ENCODE data around the gene XG.
"Not testable (repeated sequence)": the region's sequence is repeated elsewhere in the genome, so short reads cannot be mapped to it uniquely, and the experiment has no call there.

DNA sequence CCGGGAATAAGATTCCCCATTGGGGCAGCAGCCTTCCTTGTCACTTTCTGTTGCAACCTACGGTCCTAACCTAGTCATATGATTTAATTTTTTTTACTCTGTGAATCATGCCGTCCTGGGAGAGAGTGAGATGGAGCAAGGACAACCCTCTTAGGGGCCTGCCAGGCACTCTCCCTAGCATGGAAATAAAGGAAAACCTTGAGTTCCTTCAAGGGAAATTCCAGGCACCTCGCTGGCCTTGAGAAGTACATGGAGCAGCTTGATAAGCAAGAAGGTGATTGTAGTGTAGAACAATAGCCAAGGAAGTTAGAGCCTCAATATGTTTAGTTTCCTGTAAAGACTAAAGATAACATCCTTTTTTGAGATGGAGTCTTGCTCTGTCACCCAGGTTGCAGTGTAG is 10.8 kb downstream of the XG start:
- TF ChIP-seq ZNF565 (CRISPR knock-in tag; conservative IDR thresholded peaks at IDR 0.05; ENCODE audit: low read depth); ZNF8 (CRISPR knock-in tag; IDR thresholded peaks at IDR 0.05): not testable (repeated sequence)

All from SK-N-SH treated with all-trans-retinoic acid at 6 μM for 48 hours (cell line).